Glomerular visceral epithelial cell (primary cell): ENCODE data around the gene NCS1.

Source experiments
- DNase-seq: peaks from one replicate; pipeline ENCODE4 v3.0.0-alpha.2; 2016; ENCODE audit errors: extremely low spot score

NCS1 gene

GRCh38 chr9:130176760-130177159 is 4.6 kb downstream of the NCS1 start:
- no peak for DNase-seq

DNA sequence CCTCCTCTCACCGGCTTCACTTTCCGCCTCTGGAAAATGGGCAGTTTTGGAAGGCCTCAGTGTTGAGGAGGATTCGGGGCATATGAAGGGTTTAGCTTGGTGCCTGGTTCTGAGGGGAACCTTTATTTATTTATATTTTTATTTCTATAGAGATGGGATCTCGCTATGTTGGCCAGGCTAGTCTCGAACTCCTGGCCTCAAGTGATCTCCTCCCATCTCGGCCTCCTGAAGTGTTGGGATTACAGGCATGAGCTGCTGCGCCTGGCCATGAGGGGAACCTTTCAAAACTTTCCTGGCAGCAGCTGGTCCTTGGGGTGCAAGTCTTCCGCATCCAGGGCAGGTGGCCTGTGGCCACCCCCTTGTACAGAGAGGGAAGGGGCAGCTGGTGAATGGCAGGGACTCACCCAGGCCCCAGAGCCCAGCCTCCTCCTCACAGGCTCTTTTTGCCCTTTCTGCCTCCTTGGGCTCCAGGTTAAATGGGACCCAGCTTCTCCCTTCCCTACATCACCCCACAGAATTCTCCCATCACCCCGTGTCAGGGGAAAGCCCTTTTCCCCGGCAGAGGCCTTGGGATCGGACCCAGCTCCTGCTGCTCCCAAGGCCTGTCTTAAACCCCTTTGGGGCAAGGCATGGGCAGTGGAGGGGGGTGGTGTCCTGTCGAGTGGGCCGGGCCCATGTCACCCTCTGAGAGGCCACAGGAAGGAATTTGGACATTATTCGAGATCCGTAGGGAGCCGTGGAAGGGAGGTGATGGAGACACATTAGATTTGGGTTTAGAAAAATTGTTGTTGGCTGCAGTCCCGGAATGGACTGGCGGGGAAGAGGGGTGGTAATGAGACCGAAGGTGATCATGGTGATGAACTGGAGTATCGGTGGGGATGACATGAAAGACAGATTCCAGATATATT is 5.9 kb downstream of the NCS1 start:
- no peak for DNase-seq

DNA sequence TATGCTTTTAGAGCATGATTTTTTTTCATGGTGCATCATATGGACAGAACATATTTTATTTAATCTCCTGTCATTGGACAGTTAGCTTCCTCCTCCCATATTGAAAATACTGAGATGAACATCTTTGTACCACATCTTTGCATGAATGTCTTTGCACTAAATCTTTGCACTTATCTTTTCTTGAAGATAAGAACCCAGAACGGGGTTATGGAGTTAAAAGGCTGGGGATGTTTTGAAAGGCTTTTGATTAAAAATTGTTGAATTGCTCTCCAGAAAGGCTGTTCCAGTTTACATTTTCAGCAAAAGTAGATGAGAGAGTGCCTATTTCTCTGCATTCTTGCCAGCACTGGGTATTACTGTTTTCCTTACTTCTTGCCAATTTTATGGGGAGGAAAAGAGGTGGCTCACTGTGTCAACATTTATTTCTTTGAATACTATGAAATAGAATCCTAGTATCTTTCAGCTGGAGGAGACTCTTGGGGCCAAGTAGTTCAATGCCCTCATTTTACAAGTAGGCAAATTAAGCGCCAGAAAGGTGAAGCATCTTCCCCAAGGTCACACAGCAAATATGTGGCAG is 7.2 kb downstream of the NCS1 start:
- no peak for DNase-seq

DNA sequence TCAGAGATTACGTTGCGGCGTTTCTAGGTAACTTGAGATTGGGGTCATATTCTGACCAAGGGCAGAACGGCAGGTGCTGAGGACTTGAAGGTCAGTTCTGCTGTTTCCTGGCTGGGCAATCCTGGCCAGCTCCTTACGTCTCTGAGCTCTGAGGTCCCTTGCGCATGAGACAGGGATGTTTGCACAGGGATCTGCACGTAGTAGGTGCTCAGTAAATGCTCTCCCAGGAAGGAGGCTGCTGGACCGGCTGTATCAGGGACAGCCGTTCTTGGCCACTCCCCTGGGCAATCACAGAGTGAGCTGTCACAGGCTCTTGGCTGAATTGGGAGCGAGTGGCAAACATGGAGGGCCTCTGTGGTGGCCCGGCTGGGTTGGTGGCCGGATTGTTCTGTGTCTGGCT is 8.3 kb downstream of the NCS1 start:
- DNase-seq = no peak

DNA sequence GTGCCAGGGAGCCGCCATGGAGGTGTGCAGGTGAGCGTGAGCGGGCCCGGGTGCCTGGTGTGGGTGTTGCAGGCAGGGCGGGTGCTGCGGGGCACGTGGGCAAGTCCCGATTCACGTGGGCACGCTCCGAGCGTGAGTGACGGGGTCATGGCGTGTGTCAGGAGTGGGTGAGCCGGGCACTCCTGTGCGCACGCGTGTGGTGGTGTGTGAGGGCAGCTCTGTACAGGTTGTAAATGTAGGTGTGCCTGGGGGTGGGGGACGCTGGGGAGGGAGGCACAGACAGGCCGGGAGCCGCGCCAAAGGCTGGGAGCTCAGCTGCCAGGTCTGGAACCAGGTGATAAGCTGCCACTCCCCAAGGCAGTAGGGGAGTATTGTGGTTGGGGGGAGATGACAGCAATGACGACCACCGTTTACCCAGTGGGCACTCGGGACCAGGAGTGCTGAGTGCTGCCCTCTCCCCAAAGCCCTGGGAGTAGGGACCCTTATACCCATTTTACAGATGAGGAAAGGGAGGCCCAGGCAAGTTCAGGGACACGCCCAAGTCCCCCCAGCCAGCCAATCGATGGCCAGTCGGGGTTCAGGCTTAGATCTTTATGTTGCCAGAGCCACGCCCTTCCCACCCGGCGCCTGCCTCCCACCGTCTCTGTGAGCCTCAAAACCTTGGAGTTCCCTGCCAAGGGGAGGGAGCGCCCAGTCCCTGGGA is 9.6 kb downstream of the NCS1 start:
- DNase-seq = no peak

DNA sequence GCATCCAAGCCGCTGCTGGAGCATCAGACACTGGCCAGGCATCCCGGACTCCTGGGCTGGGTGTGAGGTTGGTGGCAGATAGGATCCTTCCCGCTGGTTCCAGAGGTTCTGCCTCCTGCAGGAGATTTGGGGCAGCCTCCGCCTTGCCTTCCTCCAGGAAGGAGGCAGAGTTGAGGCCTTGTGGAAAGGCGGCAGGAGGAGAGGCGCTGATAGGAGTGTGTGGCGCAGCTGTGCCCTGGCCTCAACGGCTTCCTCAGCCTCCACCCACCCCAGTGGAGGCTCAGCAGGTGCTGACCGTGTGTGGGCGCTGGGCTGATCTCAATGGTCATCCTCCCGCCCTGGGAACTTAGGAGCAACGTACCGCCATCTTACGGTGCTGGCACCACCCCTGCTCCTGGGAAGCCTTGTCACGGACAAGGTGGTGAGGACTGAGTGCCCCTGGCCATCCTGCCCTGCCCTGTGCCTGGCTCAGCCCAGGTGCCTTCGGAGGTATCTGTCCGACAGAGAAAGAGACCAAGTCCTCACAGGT is 10.2 kb downstream of the NCS1 start:
- DNase-seq = no peak

GRCh38 chr9:130183133-130183762 is 11.0 kb downstream of the NCS1 start:
- DNase-seq = peak; percentile 91

GRCh38 chr9:130185017-130185416 is 12.8 kb downstream of the NCS1 start:
- DNase-seq = no peak

DNA sequence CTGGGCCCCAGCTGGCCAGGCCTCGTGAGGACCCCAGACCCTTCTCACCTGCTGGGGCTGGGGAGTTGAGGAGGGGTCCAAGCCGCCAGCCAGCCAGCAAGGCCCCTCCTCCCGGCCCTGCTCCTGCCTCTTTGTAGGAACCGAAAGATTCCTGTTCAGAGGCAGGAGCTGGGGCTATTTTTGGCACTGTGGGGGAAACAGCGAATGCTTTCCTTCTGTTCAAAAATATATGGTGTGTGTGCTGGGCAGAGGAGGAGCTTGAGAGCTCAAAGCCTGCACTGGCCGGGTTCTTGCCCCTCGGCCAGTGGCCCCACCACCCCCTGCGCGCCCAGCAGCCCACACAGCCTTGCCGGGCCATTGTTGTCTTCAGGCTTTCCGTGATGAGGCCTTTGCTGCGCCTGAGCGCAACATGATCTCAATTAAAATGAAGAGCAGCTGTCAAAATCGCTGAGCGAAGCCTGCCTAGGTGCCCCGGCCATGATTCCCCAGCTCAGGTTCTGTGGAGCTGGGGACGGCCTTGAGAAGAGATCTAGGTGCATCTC is 13.4 kb downstream of the NCS1 start:
- DNase-seq = no peak

DNA sequence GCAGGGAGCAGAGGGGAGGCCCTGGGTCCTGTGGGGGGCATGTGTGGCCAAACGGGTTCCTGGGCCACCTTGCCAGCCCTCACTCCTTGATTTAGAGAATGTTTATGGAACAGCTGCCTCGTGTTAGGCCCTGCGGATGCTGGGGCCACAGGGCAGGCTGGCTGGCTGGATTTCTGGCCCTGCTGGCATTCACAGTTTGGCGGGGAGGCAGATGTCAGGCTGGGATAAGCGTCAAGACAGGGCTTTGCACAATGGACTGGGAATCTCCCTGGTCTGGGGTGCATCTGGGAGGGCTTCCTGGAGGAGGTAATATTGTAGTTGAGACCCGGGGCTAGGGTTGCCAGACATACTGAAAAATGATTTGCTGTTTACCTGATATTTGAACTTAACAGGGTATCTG is 13.8 kb downstream of the NCS1 start:
- DNase-seq = no peak

DNA sequence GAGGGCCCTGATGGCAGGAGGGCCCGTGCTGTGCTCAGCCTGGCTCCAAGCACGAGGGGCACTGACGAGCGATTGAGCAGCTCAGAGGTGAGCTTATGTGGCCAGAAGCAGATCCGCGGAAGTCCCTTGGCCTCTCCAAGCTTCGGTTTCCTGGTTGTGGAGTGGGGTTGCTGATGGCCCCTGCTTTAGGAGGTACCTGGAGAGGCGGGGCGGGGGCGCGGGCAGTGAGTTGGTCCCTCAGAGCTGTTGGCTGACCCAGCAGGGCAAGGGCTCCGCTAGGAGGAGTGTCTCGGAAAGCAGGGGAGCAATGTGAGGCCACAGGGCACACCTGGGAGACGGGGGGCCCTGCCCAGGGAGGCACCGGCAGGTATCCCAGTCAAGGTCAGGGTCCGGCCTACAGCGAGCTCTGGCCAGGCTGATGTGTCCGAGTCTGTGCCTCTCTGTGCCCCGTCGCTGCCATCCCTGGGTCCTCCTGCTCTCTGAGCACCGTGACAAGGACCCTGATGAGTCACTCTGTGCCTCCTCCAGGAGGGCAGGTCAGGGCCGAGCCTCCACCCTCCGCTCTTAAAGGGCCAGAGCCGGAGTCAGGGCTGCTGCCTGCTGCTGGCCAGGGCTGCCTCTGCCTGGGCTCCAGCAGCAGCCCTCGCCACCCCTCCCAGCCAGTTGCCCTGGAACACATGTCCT is 14.8 kb downstream of the NCS1 start:
- peak; percentile 81 for DNase-seq

GRCh38 chr9:130187523-130187846 is 15.3 kb downstream of the NCS1 start:
- no peak for DNase-seq

DNA sequence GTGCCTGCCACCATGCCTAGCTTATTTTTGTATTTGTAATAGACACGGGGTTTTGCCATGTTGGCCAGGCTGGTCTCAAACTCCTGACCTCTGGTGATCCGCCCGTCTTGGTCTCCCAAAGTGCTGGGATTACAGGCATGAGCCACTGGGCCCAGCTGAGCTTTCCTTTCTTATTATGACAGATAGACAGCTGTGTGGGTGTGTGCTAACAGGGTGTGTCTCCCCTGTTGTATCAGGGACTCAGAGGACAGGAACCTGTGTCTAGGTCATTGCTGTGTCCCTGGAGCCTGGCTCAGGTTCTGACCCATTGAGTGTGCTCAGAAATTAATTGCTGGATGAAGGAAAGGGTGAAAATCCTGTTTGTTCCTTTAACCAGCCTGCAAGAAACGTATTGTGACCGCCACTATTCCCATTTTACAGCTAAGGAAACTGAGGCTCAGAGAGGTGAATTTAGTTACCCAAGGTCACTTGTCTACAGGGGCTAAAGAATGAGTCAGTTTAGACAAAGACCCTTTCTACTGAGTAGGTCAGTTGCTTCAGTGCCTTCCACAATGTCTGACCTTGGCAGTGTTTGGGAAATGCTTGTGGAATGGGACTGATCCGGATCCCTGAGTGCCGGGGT is 16.8 kb downstream of the NCS1 start:
- no peak for DNase-seq

- no peak for DNase-seq
Measured at GRCh38 chr9:130189840-130190239, 17.6 kb downstream of the NCS1 start.

GRCh38 chr9:130191068-130191748 is 19.0 kb downstream of the NCS1 start:
- no peak for DNase-seq

GRCh38 chr9:130191749-130192120 is 19.5 kb downstream of the NCS1 start:
- no peak for DNase-seq

GRCh38 chr9:130192382-130192999 is 20.3 kb downstream of the NCS1 start:
- no peak for DNase-seq

GRCh38 chr9:130193103-130193502 is 20.9 kb downstream of the NCS1 start:
- DNase-seq = no peak

- DNase-seq = no peak
Measured at GRCh38 chr9:130193531-130194377, 21.6 kb downstream of the NCS1 start.
